GM18951 (cell line): ENCODE data around the gene PSMB8.

ENCODE experiments used
- POLR2A ChIP-seq: IDR thresholded peaks from 4 replicates; pipeline ENCODE4 v1.6.1; 2011; ENCODE audit warnings: mild to moderate bottlenecking; ENCODE audit not compliant: insufficient read length, insufficient read depth; ENCODE audit errors: extremely low read depth
- in situ Hi-C: fragments of 300-500 bp; cut with MboI; formaldehyde crosslinking; loops from one replicate; pipeline ENCODE4 v1.12.0; 2022; ENCODE audit warnings: low sequenced_read_pairs, mixed read lengths, inconsistent platforms; ENCODE audit not compliant: unreplicated experiment

PSMB8 gene

GRCh38 chr6:32852844-32853540 is 9.1 kb upstream of the PSMB8 start:
- in situ Hi-C loops: no loop called here
- TF ChIP-seq POLR2A: no peak

- TF ChIP-seq POLR2A: no peak
- in situ Hi-C loops: no loop called here
These were observed 8.4 kb upstream of the PSMB8 start for GRCh38 chr6:32852018-32852843.

- in situ Hi-C loops: no loop called here
- no peak for TF ChIP-seq POLR2A
These were observed 7.2 kb upstream of the PSMB8 start for GRCh38 chr6:32851025-32851424.

GRCh38 chr6:32849126-32849525 is 5.3 kb upstream of the PSMB8 start:
- TF ChIP-seq POLR2A: no peak
- in situ Hi-C loops: no loop called here

DNA sequence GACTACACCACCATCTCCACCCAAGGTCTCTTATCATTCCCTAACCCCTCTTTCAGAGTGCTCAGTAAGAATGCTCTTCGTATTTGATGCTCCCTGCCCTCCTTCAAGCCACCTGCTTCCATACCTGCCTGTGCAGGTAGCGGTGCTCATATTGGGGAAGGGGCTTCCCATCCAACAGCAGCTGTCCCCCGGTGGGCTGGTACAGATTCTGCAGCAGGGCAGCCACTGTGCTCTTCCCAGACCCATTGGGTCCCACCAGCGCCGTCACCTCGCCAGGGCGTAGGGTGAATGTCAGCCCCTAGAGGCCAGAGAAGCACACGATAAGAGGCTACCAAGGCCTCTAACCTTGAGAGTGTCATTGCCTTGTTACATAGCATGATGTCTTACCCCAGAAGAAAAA is 3.9 kb upstream of the PSMB8 start:
- in situ Hi-C loops: no loop called here
- no peak for TF ChIP-seq POLR2A

- no peak for TF ChIP-seq POLR2A
- in situ Hi-C loops: no loop called here
These were observed 3.2 kb upstream of the PSMB8 start for GRCh38 chr6:32847004-32847403.

GRCh38 chr6:32845384-32845884 is 1.6 kb upstream of the PSMB8 start:
- in situ Hi-C loops: no loop called here
- peak; percentile 57 for TF ChIP-seq POLR2A

- in situ Hi-C loops: no loop called here
- peak; percentile 90 for TF ChIP-seq POLR2A
These were observed 1.1 kb upstream of the PSMB8 start for GRCh38 chr6:32844839-32845383.

GRCh38 chr6:32843331-32843978 is 392 bp downstream of the PSMB8 start:
- in situ Hi-C loops: no loop called here
- peak; percentile 67 for TF ChIP-seq POLR2A

DNA sequence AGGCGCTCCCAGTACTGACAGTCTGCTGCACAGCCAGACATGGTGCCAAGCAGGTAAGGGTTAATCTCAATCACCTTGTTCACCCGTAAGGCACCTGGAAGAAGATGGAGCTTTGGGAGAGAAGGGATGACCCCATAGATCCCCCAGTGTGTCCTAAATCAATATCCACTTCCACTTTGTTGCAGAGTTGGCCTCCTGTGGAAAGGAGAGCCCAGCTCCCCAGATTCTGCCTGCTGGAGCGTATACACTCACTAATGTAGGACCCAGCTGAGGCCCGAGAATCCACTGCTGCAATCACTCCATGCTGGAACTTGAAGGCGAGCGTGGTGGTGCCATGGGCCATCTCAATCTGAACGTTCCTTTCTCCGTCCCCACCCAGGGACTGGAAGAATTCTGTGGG is 1.2 kb downstream of the PSMB8 start:
- TF ChIP-seq POLR2A: no peak
- in situ Hi-C loops: no loop called here

DNA sequence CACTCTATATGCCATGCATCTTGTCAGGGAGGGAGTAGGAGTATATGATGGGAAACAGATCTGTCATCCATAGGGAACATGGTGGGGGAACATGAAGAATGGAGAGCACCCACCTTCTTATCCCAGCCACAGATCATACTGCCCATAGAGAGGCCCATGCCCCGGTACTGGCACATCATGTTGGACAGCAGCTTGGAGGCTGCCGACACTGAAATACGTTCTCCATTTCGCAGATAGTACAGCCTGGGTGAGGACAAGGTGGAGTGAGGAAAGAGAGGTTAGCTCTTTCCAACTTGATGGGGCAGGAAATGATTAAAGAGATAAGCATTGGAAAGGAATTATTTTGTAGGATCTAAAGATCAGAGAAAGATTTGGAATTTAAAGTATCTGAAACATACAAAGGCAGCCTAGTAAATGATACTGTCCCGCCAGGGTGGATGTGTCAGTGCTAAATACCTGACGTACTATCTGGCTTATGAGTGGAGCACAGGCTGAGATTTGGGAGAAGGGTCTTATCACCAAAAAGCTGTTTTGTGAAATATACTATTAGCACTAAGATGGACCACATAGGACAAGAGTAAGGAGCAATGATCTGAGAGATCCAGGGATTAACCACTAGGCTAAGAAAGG is 1.7 kb downstream of the PSMB8 start:
- in situ Hi-C loops: no loop called here
- no peak for TF ChIP-seq POLR2A

GRCh38 chr6:32840604-32841246 is 3.1 kb downstream of the PSMB8 start:
- in situ Hi-C loops: no loop called here
- peak; percentile 49 for TF ChIP-seq POLR2A
